IgD-negative memory B cell (primary cell): ENCODE data around the gene EFHB. TPM values are rescaled to one million over a fixed set of nuclear protein-coding genes. Genes with fewer than 3 reads are reported as not detected.
"Not testable (repeated sequence)": the region's sequence is repeated elsewhere in the genome, so short reads cannot be mapped to it uniquely, and the experiment has no call there.

Experiments
- H3K27ac Mint-ChIP-seq, 3 donors: one replicate each; pipeline ENCODE4 v1.8.0; 2020 to 2022; ENCODE audit warnings: mild to moderate bottlenecking in 3 of 3, mixed read lengths in 3 of 3, moderate library complexity in 1 of 3
- H3K27me3 Mint-ChIP-seq: one replicate; pipeline ENCODE4 v1.8.0; 2021; ENCODE audit warnings: mixed read lengths
- H3K36me3 Mint-ChIP-seq: one replicate; pipeline ENCODE4 v1.8.0; 2020; ENCODE audit warnings: mild to moderate bottlenecking, mixed read lengths
- H3K4me1 Mint-ChIP-seq, 3 donors: one replicate each; pipeline ENCODE4 v1.8.0; 2020 to 2022; ENCODE audit warnings: mixed read lengths in 3 of 3, mild to moderate bottlenecking in 1 of 3
- H3K4me3 Mint-ChIP-seq, 4 donors: one replicate each; pipeline ENCODE4 v1.8.0; 2020 to 2022; ENCODE audit warnings: mild to moderate bottlenecking in 4 of 4, mixed read lengths in 4 of 4, moderate library complexity in 3 of 4
- H3K9me3 Mint-ChIP-seq, 3 donors: one replicate each; pipeline ENCODE4 v1.8.0; 2020 to 2021; ENCODE audit warnings: mixed read lengths in 3 of 3, mild to moderate bottlenecking in 1 of 3
- polyA plus RNA-seq: library from polyadenylated mRNA; unstranded; fragments of 300-500 nt; fragmentation: Illumina TruSeq; gene quantifications from one replicate; pipeline ENCODE4 v1.2.3, GENCODE V29; 2021

The EFHB gene
- polyA plus RNA-seq, 1 donor from 2014 or later: 1.0 TPM

DNA sequence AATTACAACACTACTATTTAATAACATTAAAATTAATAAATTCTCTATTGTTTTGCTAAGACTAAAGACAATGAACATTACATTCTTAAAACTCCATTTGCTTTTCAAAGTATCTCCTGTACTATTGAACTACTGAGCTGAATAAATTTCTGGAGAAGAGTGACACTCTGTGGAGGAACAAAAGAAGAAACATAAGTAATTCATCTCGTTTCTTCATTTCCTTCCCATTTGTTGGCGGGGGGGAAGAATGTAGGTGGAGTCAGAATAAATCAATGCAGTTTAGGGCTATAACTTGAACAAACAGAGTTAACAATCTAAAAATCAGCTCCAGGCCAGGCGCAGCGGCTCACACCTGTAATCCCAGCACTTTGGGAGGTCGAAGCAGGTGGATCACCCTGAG, 32.7 kb downstream of the EFHB start:
- Mint-ChIP-seq H3K4me3 (no peak overlapping the region), H3K36me3 (peaks cover 3% of the 10 kb centered on the region), H3K27me3 (no peaks in the 10 kb centered on the region), H3K27ac (peak overlapping the region in 1 of 3 donors; percentile 50), H3K9me3 (peaks cover 0 to 2% (median 0%) of the 10 kb centered on the region in 3 donors), H3K4me1 (peaks cover 0 to 2% (median 0%) of the 10 kb centered on the region in 3 donors)

DNA sequence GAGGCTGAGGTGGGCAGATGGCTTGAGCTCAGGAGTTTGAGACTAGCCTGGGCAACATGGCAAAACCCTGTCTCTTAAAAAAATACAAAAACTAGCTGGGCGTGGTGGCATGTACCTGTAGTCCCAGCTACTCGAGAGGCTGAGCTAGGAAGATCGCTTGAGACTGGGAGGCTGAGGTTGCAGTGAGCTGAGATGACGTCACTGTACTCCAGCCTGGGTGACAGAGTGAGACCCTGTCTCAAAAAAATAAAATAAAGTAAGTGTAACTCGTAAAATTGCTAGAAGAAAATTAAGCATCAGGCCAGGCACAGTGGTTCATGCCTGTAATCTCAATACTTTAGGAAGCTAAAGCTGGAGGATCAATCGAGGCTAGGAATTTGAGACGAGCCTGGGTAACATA, 34.2 kb downstream of the EFHB start:
- not testable (repeated sequence) for H3K36me3 Mint-ChIP-seq, H3K27ac Mint-ChIP-seq, H3K27me3 Mint-ChIP-seq

DNA sequence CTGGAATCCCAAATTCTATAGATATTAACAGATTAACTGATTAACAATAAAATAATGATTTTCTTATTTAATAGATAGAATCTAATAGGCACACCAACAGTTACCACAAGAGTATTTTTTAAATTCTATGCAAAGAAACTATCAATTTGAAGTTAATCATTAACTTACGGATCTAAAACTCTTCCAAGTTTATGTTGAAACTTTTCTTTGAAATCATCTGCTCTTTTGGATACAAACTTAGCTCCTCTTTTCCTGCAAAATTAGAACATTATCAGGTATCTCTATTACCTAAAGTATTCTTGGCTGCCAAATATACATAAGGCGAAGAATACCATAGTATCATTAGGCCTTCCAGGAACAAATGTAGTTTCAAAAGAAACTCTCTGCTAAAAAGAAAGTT, 34.8 kb downstream of the EFHB start:
- Mint-ChIP-seq H3K4me3 (no peak overlapping the region), H3K9me3 (peaks cover 0 to 2% (median 0%) of the 10 kb centered on the region in 3 donors), H3K4me1 (peaks cover 0 to 2% (median 0%) of the 10 kb centered on the region in 3 donors), H3K36me3 (no peaks in the 10 kb centered on the region), H3K27ac (no peak overlapping the region), H3K27me3 (no peaks in the 10 kb centered on the region)

More for the DNA sequence above, 34.2 kb downstream of the EFHB start:
- not testable (repeated sequence) for H3K9me3 Mint-ChIP-seq, H3K4me1 Mint-ChIP-seq, H3K4me3 Mint-ChIP-seq

DNA sequence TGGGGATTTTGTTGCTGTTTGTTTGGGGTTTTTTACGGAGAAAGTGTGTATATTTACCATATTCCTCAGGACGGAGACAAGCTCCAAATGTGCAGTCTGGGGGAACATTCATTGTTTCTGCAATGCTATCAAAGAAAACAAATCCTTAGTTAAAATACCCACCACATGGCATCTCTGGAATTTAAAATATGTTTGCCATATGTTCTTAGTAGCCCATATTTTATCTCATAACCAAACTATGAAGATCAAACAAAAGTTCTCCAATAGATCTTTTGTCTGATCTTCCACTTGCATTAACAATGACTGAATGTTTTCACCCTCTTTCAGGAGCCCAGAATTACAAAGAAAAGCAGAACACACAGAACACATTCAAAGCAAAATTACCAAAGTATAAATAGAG, 35.3 kb downstream of the EFHB start:
- Mint-ChIP-seq H3K36me3 (no peaks in the 10 kb centered on the region), H3K27ac (no peak overlapping the region), H3K4me3 (no peak overlapping the region), H3K9me3 (peaks cover 0 to 2% (median 0%) of the 10 kb centered on the region in 3 donors), H3K27me3 (no peaks in the 10 kb centered on the region), H3K4me1 (peaks cover 0 to 2% (median 0%) of the 10 kb centered on the region in 3 donors)

DNA sequence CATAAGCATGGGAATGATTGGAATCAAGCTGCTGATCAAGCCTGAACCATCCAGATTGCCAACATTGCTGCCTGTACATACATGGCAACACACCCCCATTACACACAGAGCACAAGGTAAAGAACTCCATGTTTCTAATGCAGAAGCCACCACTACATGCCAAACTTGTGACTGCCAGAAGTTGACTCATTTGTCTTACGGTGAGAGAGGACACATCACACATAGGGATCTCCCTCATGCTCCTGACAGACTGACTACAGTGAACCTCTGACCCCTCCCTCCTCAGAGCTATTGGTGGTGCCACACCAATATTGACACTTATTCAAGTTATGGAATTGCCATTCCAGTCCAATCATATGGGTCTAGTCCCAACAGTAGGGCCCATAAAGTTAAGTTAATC, 42.3 kb downstream of the EFHB start:
- Mint-ChIP-seq H3K9me3 (peaks cover 0 to 2% (median 0%) of the 10 kb centered on the region in 3 donors), H3K4me1 (no peaks in the 10 kb centered on the region), H3K27me3 (no peaks in the 10 kb centered on the region), H3K4me3 (no peak overlapping the region), H3K27ac (no peak overlapping the region), H3K36me3 (no peaks in the 10 kb centered on the region)

DNA sequence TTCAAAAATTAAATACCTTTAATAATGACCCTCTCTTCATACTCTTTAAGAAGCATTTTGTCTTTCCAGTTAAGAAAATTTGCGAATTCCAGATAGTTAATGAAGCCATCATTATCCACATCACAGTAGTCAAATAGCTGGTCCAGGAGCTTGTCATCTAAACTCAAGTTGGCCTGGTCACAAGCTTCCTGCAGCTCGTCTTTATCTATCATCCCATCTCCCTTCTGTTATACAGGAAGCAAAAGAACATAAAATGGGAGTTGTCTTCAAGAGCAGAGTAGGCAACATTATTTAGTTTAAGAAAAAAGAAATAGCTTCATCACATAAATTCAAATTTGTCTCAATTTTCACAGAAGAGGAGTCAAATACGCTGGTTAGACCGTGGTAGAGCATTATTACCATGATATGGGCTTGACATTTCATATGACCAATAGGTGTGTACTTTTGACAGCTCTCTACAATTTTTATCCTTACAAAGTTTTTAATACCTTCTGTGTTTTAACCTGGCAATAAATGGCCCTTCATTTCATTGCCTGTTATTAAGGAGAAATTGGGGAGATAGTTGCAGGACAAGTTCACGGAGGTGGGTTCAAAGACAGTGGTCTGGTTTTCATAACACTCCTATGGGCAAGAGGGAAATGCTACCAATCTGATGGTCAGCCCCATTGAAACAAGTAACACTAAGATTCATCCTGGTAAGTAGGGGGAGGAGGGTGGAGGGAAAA, 45.4 kb downstream of the EFHB start:
- Mint-ChIP-seq H3K36me3 (no peaks in the 10 kb centered on the region), H3K27me3 (no peaks in the 10 kb centered on the region), H3K4me1 (no peaks in the 10 kb centered on the region), H3K9me3 (peaks cover 0 to 2% (median 0%) of the 10 kb centered on the region in 3 donors), H3K27ac (no peak overlapping the region), H3K4me3 (no peak overlapping the region)

DNA sequence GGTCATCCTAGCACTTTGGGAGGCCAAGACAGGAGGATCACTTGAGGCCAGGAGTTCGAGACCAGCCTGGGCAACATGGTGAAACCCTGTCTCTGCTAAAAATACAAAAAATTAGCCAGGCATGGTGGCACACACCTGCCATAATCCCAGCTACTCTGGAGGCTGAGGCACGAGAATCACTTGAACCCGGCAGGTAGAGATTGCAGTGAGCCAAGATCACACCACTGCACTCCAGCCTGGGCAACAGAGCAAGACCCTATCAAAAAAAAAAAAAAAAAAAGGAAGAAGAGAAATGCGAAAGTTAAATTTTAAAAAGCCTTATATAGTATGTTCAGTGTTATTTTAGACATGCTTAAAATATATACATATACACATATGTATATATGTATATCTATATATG, 46.9 kb downstream of the EFHB start:
- not testable (repeated sequence) for H3K9me3 Mint-ChIP-seq, H3K4me3 Mint-ChIP-seq, H3K4me1 Mint-ChIP-seq, H3K36me3 Mint-ChIP-seq, H3K27me3 Mint-ChIP-seq, H3K27ac Mint-ChIP-seq

DNA sequence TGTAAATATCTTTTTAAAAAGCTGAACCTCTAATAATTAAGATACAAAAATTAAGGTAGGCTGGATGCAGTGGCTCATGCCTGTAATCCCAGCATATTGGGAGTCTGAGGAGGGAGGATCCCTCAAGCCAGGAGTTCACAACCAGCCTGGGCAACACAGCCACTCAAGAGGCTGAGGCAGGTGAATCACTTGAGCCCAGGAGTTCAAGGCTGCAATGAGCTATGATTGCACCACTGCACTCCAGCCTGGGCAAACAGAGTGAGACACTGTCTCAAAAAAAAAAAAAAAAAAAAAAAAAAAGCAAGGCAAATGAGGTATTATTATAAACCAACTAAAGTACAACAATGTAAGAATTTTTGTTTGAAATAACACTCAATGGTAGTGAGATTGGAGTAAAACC, 47.6 kb downstream of the EFHB start:
- no peak overlapping the region for H3K27ac Mint-ChIP-seq
- peaks cover 0 to 1% (median 0%) of the 10 kb centered on the region in 3 donors for H3K4me1 Mint-ChIP-seq
- no peak overlapping the region for H3K4me3 Mint-ChIP-seq
- H3K9me3 Mint-ChIP-seq: no peaks in the 10 kb centered on the region
- H3K36me3 Mint-ChIP-seq: no peaks in the 10 kb centered on the region
- H3K27me3 Mint-ChIP-seq: no peaks in the 10 kb centered on the region

DNA sequence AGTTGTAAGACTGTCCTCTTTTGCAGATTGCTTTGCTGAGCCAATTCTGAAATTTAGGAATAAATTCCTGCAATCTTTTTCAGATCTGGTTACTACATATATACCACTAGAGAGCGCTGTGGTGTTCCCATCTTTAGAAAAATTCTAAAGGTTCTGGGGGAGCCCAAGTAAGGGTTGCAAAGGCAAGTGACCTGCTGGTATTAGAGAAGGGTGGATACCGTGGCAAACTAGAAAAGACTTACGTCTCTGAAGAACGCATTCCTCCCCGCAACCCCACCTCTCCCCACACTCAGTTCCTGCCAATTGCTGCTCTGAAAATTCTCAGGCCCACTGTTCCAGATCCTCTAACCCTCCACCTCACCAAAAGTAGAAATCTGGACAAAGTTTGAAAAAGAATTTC, 48.5 kb downstream of the EFHB start:
- peaks cover 0 to 3% (median 0%) of the 10 kb centered on the region in 3 donors for H3K4me1 Mint-ChIP-seq
- no peak overlapping the region for H3K4me3 Mint-ChIP-seq
- H3K36me3 Mint-ChIP-seq: no peaks in the 10 kb centered on the region
- no peaks in the 10 kb centered on the region for H3K27me3 Mint-ChIP-seq
- H3K27ac Mint-ChIP-seq: no peak overlapping the region
- H3K9me3 Mint-ChIP-seq: no peaks in the 10 kb centered on the region

DNA sequence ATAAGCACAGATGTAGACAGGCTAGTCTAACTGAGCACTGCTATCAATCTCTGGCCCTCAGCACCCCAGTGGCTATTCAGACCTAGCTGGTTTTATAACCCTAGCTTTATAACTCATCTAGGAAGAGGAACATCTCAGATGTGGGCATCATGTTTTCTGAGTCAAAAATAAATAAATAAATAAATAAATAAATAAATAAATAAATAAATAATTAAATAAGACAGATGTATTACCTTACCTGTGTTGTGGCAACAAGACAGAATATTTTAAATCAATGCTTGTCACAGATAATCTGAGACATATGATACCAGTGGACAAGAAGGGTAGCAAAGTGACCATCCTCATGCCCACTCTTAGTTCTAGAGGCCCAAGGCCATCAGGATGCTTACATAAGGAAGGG, 52.2 kb downstream of the EFHB start:
- Mint-ChIP-seq H3K27ac (no peak overlapping the region), H3K4me3 (no peak overlapping the region), H3K9me3 (no peaks in the 10 kb centered on the region), H3K36me3 (no peaks in the 10 kb centered on the region), H3K4me1 (peaks cover 0 to 3% (median 0%) of the 10 kb centered on the region in 3 donors), H3K27me3 (no peaks in the 10 kb centered on the region)

DNA sequence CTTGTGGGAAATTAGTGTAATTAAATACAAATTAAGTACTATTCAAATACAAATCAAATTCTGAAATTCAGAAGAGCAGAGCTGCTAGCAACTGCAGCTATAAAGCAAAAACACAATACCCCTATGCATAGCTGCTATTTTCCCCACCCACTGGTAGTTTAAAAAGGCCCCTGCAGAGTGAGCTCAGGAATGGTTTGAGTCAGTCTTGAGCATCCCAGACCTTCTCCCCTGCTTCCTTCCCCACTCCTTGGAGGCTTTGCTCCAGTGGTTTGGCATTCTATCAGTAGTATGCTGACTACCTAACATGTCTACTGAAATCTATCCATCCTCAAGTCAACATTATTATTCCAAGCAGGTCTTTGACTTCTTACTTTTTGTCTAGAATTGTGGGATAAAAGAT, 53.0 kb downstream of the EFHB start:
- Mint-ChIP-seq H3K4me1 (peaks cover 0 to 3% (median 0%) of the 10 kb centered on the region in 3 donors), H3K36me3 (no peaks in the 10 kb centered on the region), H3K27ac (no peak overlapping the region), H3K4me3 (no peak overlapping the region), H3K27me3 (no peaks in the 10 kb centered on the region), H3K9me3 (no peaks in the 10 kb centered on the region)

DNA sequence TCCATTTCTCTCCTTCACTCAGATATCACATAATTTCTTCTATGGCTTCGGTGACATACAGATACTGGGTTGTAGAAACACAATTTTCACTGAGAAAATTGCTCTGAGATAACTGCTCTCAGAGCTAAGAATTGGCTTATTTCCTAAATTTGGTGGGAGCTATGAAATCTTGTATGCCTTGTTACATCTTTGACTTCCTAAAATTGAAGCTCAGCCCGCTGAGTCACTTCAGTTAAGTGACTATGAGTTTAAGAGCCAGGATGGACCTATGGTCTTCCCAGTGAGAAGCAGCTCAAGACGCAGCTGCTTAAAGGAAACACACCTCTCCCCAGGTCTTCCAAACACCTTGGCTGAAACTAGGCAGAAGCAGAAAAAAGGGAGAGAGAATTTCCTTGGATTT, 56.4 kb downstream of the EFHB start:
- Mint-ChIP-seq H3K4me3 (no peak overlapping the region), H3K36me3 (no peaks in the 10 kb centered on the region), H3K27ac (no peak overlapping the region)

DNA sequence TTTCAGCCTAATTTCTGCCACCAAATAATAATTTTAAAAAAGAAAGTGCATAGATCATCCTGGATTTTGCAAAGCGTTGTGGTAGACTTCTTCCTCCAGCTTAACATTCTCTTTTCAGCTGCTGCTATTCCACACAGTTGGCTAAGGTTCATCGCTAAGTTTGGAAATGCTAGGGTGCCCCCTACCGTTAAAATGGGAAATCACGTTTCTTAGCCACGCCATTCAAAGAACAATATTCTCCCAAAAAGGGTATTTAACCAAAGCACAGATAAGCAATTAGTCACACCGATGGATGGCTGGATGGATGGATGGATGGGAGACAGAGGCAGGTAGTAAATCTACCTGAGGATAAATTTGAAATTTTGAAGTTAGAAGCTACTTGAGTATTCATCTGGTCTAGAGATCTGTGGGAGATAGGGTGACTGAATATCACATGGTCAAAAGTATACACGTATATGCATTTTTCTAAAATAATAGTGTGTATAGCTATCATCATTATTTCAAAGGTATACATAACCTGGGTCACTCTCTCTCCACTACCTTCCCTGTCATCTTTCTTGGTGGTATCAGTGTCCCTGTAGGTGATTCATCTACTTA, 67.2 kb downstream of the EFHB start:
- Mint-ChIP-seq H3K27ac (no peak overlapping the region), H3K9me3 (no peaks in the 10 kb centered on the region), H3K4me3 (no peak overlapping the region), H3K4me1 (peaks cover 0 to 4% (median 4%) of the 10 kb centered on the region in 3 donors), H3K36me3 (no peaks in the 10 kb centered on the region), H3K27me3 (peaks cover 3% of the 10 kb centered on the region)

More for the DNA sequence above, 56.4 kb downstream of the EFHB start:
- Mint-ChIP-seq H3K27me3 (no peaks in the 10 kb centered on the region), H3K9me3 (no peaks in the 10 kb centered on the region), H3K4me1 (peaks cover 0 to 3% (median 0%) of the 10 kb centered on the region in 3 donors)

DNA sequence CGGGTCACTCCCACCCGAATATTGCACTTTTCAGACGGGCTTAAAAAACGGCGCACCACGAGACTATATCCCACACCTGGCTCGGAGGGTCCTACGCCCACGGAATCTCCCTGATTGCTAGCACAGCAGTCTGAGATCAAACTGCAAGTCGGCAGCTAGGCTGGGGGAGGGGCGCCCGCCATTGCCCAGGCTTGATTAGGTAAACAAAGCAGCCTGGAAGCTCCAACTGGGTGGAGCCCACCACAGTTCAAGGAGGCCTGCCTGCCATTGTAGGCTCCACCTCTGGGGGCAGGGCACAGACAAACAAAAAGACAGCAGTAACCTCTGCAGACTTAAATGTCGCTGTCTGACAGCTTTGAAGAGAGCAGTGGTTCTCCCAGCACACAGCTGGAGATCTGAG, 78.7 kb downstream of the EFHB start:
- not testable (repeated sequence) for H3K4me1 Mint-ChIP-seq, H3K36me3 Mint-ChIP-seq, H3K27me3 Mint-ChIP-seq

DNA sequence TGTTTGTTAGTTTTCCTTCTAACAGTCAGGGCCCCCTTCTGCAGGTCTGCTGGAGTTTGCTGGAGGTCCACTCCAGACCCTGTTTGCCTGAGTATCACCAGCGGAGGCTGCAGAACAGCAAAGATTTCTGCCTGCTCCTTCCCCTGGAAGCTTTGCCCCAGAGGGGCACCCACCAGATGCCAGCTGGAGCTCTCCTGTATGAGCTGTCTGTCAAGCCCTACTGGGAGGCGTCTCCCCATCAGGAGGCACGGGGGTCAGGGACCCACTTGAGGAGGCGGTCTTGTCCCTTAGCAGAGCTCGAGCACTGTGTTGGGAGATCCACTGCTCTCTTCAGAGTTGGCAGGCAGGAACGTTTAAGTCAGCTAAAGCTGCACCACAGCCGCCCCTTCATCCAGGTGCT, 87.4 kb downstream of the EFHB start:
- H3K27me3 Mint-ChIP-seq: peaks cover 13% of the 10 kb centered on the region
- H3K4me3 Mint-ChIP-seq, H3K27ac Mint-ChIP-seq, H3K4me1 Mint-ChIP-seq, H3K36me3 Mint-ChIP-seq: not testable (repeated sequence)
- peaks cover 6 to 19% (median 9%) of the 10 kb centered on the region in 3 donors for H3K9me3 Mint-ChIP-seq

More for the DNA sequence above, 78.7 kb downstream of the EFHB start:
- H3K27ac Mint-ChIP-seq, H3K9me3 Mint-ChIP-seq, H3K4me3 Mint-ChIP-seq: not testable (repeated sequence)
